Stimulated activated CD4-positive, alpha-beta T cell treated with anti-CD3 and anti-CD28 coated beads, Interleukin-1b, Interleukin-23, amount 100 ng/mL, for 4 hours (primary cell): Measurements from ENCODE around the gene ZNF286A.
"Not testable (repeated sequence)": the region's sequence is repeated elsewhere in the genome, so short reads cannot be mapped to it uniquely, and the experiment has no call there.

ENCODE experiments used
- DNase-seq, 2 donors: peaks; one replicate each; pipeline ENCODE4 v3.0.0-alpha.2; 2020; ENCODE audit warnings: low read depth in 2 of 2

The ZNF286A gene

DNA sequence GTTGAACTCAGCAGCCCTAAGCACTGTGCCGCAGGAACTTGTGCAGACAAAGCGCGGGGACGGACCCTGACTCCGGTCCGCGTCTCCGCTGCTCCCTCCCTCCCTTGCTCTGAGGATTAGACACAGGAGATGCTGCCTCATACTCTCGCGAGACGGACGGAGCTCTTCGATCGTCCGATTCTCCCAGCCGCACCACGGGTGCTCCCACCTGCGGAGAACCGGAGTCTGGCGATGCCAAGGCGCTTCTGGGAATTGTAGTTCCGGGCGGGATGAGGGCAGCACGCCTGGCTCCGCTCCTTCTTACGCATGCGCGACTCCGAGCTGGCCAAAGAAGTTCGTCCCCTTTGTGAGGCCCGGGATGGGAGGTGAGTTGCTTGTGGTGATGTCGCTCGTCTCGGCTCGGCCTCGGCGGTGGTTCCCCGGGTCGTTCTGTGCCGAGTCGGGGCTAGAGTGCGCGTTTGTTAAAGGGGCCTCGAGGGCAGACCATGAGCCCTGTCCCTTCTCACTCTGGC is at the start of gene ZNF286A:
Gene ZNF286A (plus strand): TSS at position 340 of the 512 bp plus-strand sequence. CDS start 578 bp downstream, outside the sequence.
- DNase-seq: peak; percentile 77 to 88

DNA sequence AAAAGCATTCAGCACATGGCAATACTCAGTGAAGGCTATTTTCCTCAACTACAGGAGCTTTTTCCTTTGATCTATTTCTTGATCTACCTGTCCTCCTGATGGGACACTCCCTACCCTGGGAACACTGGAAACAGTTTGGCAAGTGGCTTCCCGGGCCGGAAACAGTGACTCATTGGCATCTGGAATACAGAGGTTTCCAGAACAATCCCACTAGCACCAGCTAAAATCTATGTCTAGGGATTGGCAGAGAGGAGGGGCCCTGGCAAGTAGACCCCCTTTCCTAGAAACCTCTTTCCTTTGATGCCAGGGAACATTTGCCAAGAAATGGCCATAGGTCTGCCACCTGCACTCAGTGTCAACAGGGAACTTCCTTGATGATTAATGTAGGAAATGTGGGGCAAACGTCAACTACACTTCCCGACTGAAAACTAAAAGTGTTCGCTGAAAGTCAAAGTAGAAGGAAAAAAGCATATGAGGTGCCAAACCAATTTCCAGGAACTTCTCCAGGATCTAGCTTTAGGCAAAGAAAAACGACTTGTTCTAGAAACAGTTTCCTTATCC is 49.6 kb upstream of the ZNF286A start:
- no peak for DNase-seq

DNA sequence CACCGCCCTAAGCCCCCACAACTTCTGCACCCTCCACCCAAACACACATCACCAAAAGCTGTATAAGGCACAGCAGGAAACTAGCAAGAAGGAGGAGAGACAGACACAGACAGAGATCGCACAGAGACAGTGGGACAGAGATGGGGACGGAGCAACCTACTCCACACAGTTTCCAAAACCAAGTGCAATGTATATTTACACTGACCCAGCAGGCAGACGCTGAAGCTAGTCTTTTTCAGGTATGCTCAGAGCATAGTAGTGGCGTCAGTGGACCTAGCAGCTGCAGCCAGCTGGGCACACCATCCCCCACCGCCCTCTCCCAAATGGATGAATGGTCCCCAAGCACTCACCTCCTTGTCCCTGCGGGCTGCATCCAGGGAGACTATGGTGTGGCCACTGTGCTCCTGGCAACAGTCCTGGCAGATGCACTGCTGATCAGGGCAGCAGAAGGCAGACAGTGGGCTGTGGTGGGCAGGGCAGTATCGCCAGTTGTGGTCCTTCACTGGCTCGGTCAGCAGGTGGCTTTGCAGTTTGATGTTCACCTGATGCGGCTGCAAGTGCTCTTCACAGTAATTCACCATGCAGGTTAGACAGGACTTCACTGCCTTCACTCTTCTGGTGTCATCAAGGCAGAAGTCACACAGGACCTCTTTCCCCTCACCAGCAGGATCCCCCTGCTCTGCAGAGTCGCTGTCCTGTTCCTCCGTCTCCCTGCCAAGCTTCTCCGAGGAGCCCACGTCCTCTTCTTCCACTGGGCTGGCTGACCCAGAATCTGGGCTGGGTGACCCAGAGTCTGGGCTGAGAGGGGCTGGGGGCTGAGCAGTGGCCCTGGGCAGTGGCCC is 48.6 kb upstream of the ZNF286A start:
- DNase-seq: no peak

DNA sequence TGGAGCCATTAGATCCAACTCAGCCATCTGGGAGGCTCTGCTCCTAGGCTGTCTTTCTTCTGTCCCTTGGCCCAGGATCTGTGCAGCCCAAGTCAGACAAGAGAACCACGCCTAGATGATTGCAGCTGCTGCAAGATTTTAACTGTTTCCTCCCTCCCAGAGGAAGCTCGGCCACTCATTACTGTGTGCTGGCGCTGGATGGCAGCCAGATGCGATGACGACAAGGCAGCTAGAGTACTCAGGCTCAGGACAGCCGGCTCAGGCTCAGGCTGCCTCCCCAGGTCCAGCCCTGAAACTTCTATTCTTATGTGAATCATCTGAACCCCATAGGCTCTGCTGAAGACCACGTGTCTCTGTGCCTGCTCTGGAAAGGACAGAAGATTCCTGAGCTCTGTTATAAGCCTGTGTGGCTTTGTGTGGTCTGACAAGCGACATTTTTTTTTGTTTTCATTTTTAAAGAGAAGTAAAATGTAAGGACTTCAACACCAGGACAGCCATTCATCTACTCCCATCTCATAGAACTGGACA is 47.9 kb upstream of the ZNF286A start:
- DNase-seq: no peak

DNA sequence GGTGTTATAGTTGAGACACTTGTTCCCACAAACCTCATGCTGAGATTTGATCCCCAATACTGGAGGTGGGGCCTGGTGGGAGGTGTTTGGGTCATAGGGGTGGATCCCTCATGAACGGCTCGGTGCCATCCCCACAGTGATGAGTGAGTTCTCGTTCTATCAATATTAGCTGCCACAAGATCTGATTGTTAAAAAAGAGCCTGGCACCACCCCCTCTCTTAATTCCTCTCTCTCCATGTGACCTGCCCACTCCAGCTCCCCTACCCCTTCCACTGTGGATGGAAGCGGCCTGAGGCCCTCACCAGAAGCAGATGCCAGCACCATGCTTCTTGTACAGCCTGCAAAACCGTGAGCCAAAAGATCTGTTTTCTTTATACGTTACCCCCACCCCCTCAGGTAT is 46.6 kb upstream of the ZNF286A start:
- no peak for DNase-seq

DNA sequence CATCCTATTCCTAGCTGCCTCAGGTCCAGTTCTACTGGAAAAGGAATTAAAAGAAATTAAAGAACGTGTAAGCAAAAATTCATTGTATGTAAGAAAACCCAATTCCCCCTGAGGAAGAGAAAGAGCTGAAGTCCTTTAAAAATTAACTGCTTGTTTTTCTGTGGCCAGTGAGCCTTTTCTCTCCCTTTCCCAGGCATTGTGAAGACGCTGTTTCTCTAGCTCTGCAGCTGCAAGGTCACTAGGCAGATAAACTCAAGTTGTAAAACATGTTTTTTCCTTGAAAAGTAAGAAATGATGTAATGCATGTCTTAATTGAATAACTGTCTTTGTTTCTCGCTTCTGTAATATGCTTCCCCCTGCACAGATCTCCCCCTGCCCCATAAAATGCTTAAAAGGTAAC is 45.2 kb upstream of the ZNF286A start:
- not testable (repeated sequence) for DNase-seq

DNA sequence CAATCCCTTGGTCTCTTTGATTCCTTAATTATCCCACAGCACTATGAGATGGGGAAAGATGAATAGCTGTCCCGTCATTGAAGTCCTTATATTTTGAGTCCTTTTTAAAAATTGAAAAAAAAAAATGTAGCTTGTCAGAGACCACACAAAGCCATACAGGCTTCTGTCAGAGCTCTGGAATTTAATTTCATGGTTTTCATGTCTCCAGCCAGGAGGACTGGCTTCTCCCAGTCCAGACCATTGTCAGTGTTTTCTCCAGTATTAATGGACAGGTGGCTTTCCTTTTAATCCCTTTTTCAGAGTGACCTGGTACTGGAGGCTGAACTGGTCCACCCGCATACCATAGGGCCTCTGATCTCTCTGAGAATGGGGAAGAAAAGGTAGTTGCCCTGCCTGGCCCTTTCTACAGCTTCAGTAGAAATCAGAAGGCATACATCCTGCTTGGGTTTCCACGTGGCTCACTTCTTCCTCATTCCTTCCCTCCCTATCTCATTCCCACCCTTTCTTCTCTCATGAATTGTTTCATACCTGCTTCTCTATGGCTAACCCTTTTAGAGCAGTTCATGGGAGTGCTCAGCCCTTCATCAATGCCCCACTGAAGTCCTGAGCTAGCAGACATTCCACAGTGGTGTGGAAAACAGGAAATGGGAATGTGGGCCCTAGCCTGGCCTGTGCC is 44.5 kb upstream of the ZNF286A start:
- DNase-seq: no peak

DNA sequence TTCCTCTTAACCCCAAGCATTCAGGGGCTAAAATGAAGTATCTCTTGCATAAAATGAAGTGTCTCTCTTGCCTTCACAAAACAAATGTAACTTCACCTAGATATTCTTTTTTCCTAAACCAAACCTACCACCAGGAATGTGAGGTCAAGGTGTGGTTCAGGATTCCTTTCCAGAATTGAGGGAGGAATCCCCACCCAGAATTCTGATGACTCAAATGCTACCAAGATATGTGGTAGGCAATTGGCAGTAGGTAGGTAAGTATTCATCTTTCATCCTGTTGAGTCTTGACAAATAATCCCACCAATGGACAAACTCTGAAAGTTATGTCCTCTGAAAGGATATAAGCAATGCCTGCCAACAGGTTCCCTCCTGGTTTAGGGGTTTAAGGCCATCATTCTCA is 41.7 kb upstream of the ZNF286A start:
- no peak for DNase-seq

DNA sequence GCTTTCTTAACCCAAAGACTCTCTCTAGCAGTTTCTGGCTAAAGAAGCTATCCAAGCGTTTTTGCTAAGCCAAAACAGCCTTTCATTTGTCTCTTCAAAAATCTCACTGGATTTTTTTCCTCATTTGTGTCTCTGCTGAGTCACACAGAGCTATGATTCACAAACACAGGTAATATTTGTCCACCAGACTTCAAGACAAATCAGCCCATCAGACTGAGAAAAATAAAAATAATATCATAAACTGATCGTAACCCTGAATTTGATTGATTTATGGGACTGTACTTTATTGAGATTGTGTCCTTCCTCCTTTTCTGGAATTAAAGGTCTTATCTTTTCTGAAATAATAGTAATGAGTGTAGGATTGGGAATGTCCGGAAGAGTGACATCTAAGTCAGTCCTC is 41.3 kb upstream of the ZNF286A start:
- no peak for DNase-seq

DNA sequence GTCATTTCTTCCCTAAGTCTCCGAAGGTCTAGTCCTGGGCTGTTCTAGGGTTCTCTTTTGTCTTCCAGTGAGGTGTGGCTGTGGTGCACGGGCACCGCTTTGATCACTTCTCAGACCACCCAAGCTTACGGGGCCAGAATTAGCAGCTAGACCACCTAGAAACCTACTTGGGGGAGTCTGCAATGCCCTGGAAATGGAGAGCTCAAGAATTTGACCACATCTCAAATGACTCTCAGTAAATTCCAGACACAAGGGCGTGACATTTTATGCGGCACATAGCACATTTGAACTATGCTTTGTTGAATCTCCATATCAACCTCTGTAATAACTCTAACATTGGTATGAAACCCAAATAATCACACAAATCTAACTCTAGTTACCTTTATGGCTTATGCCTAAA is 40.3 kb upstream of the ZNF286A start:
- DNase-seq: no peak

DNA sequence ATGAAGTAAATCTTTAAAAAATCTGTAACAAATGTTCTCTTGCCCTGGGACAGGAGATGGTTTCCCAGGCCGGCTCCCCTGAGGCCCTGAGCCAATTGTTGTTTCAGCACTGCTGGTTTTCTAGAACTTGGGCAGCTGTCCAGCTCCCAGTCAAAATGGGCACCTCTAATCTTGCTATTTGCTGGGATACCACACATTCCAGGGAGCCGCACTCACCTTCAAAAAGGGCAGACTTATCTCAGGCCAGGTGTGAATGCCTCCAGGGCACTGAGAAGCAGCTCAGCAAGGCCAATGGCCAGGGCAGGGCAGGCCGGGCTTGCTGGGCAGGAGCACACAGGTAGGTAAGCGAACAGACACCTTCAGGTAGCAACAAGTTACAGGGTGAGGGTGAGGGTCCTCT is 39.9 kb upstream of the ZNF286A start:
- DNase-seq: no peak

DNA sequence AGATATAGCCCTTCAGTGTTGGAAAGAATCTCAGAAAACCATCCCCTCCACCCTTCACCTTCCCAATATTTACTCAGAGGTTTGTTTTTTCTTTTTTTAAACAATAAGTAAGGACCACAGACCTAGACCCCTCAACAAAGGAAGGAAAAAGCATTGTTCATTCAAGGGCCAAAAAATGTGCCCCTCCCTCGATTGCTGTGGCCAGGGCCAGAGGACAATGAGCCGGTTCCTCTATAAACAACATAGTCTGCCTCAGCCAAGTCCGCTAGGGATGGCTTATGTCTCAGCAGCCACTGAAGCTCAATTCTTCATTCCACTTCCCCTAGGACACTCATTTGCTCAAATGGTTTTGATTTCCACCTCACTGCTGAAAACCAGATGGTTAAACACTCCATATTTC is 39.5 kb upstream of the ZNF286A start:
- no peak for DNase-seq

DNA sequence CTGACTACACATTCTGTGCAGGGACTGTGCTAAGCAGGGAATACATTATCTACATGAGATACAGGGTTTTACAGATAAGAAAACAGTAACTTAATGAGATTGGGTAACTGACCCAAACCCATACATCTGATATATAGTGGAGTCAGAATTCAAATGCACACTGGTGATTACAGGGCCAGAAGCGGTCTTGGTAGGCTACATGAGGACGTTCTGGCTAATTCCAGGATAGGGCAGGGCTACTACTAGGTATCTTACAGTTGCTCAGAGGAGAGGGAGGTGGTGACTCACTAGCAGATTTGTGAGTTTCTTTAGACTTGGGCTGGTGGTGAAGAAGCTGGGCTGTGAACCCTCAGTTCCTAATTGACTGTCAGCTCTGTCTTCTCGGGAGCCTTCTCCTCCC is 36.9 kb upstream of the ZNF286A start:
- no peak for DNase-seq

DNA sequence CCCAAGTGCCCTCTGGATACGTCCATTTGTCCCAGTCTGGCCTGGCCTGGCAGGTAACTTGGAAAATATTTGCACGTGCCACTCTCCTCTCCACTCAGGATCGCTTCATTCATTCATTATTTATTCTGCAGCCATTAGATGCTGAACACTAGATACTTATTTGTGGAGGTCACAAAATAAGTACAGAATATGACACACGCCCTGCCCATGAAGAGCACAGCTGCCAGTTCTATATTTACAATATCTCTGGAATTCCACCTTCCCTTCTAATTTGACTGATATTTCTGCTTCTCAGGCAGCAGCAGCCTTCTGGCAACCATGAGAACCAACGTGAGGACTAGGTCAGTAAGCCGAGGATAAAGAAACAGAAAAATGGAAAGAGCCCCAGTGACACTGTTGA is 36.4 kb upstream of the ZNF286A start:
- no peak for DNase-seq

DNA sequence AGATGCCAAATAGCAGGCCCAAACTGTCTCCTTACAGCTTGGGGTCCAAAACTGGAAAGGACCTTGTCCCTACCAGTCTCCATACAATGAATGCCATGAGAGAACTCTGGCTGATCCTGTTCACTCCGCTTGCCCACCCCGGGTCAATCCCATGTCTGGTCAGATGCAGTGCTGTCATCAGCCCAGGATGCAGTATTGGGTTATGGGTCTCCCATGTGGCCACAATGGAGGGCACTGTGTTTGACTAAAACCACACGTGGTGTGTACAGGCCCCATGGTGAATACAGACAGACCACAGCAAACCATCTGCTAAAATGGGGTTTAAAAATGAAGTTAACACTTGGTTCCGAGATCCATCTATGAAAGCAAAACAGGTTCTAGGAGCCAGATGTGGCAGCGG is 35.9 kb upstream of the ZNF286A start:
- DNase-seq: no peak

DNA sequence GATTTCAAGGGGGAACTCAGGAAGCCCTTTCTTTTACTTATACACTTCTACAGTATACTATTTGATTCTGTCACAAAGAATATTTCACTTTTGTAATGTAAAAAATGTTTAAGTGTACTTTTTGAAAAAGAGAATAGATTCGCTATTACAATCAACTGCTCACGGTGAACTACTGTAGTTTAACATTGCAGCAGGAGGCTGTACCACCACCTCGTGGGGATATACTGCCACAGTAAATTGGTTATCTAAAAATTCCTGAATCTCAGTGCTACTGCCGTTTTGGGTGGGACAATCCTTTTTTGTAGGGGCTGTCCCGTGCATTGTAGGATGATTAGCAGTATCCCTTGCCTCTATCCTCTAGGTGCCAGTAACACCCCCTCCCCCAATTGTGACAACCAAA is 30.0 kb upstream of the ZNF286A start:
- DNase-seq: not testable (repeated sequence)

DNA sequence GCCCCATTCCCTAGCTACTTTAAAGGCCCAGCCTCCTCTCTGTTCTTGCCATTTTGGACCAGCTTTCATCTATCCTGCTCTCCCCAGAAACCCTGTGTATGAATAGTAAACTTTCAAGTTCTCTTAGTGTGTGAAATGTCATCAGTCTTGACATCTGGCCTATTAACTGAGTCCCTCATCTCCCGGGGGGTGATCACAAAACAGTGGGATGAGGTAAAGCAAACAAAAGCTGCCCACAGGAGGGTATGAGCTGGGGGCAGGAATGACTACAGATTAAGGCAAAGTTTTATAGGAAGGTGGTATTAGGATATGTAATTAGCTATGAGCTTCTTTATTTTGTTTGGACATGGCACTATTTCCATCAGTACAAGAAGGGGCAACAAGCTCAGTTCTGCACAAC is 24.9 kb upstream of the ZNF286A start:
- not testable (repeated sequence) for DNase-seq

DNA sequence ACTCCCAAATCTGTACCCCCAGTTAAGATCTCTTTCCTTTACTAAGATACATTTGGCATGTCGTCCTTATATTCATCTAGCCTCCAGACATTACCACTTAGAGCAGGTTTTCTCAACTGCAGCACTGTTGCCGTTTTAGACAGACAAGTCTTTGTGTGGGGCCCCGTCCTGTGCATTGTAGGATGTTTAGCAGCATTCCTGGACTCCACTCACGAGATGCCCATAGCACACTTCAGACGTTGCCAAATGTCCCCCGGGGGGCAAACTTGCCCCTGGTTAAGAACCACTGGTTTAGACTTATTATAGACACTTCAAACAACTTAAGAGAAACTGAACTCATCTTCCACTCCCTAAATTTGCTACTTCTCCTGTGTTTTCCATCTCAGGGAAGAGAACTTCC is 23.6 kb upstream of the ZNF286A start:
- not testable (repeated sequence) for DNase-seq

DNA sequence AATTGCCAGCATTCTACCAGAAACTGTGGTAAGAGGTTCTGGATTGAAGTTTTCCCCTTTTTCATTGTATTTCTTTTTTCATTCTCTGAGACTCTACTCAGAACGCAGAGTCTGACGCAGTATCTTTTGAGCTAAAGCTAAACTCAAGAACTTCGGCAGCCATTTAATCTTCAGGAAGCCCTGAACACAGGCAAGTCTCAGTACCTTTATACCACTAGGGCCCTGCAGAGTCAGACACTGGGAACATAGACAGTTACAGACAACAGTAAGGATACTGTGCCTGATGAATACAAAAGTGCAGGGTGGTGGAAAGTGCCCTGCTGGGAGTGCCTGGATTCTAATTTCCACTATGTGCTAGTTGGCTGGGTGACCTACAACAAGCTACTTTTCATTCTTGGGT is 16.4 kb upstream of the ZNF286A start:
- not testable (repeated sequence) for DNase-seq

DNA sequence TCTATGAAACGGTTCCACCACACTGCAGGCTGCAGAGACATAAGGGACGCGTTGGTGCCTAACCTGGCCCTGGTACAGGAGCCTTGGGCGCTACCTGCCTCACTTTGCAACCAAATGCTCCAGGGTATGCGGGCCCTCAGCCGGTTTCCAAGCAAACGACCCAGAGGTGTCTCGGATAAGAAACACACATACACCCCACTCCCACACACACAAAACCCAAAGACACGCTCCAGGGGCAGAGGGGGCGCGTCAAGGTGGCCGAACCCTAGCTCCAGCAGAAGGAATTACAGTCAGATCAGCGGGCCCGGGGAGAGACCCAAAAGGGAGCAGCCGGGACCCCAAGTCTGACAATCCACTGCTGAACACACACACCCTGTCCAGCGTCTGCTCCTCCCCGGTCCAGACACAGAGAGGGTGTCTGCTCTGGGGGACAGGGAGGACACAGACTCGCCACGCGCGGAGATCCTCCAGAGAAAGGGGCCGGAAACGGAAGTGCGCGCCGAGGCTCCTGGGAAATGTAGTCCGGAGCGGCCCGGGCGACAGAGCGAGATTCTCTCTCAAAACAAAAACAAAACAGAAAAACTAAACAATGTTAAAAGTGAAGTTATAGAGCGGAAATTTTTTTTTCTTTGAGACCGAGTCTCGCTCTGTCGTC is 15.6 kb upstream of the ZNF286A start, which contains the start of gene TRIM16:
Gene TRIM16 (minus strand): TSS at position 488 of the 655 bp plus-strand sequence. CDS start 32,702 bp downstream, outside the sequence.
- peak; percentile 69 to 71 for DNase-seq

DNA sequence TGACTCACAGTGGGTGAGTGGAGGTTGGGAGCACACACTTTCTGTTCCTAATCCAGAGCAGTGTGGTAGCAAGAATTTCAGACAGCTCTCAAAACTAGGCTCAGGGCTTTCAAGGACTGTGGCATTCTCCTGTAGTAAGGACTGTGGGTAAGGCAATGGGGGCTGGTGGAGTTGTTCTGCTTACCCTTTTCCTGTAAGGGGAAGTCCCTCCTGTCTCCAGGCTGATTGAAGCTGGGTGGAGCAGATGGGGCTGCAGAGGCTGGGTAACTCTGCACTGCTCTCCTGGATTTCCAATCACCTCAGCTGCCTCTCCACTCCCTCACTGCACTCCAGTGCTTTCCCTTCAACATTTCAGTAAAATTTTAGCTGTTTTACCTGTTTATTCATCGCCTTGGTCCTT is 12.1 kb upstream of the ZNF286A start:
- DNase-seq: not testable (repeated sequence)

DNA sequence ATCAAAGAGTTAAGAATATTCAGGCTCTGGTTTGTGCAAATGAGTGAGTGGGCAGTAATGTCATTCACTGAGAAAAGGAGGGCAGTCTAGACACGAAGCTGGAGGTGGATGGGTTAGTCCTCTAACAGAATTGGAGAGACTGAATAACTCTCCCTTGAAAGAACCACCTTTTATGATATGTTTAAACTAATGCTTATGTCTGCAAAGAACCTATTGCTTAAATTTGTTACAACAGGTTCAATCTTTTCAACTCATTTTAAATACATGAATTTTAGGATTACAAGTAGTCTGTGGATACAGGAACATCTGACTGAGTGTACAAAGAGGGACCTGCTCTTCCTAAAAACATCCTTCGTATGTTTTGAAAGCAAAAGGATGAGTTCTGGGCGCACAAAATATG is 585 bp upstream of the ZNF286A start:
- not testable (repeated sequence) for DNase-seq
